HG02623 (cell line): ENCODE results near the gene GAD2.

Source experiments
- ATAC-seq: cut with Tn5 transposase; IDR thresholded peaks from one replicate; pipeline ENCODE4 v1.9.1; 2021; ENCODE audit warnings: moderate library complexity; ENCODE audit not compliant: unreplicated experiment

GAD2 gene

GRCh38 chr10:26221541-26221940, 5.0 kb downstream of the GAD2 start:
- ATAC-seq: no peak

DNA sequence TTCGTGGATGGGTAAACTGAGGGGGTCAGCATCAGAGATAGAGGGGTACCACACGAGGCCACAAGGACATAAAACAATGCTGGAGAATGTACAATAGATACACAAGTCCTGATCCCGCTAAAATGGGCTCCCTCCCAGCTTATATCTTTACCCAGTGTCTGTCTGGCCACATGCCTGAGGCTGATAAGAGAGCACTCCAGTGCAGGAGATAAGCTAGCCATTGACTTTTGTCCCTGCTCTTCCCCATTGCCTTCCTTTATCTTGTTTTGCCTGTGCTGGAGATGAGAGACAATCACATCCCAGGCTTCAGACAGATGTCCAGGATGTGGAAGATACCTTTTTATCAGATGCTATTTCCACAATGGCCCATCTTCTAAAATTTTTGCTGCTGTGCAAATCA, 6.0 kb downstream of the GAD2 start:
- ATAC-seq: no peak

- no peak for ATAC-seq
These were observed 8.7 kb downstream of the GAD2 start for GRCh38 chr10:26225322-26225721.

DNA sequence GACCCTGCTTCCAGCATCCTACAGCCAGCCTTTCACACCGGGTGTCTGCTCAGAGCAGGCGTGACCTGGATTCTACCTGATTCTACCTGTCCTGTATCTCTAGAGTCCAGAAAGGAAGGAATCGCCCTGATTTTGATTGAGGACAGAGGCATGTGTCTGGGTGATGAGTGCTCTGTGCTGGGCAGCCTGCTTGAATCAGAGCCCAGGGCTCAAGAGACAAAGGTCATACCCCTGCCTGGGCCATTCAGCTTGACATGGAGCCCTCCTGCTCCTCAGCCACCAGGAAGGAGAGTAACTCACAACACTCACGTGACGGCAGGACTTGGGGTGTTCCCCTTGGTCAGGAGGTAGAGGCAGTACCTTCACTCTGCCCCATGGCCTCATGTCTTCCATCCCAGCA, 11.2 kb downstream of the GAD2 start:
- ATAC-seq: no peak

DNA sequence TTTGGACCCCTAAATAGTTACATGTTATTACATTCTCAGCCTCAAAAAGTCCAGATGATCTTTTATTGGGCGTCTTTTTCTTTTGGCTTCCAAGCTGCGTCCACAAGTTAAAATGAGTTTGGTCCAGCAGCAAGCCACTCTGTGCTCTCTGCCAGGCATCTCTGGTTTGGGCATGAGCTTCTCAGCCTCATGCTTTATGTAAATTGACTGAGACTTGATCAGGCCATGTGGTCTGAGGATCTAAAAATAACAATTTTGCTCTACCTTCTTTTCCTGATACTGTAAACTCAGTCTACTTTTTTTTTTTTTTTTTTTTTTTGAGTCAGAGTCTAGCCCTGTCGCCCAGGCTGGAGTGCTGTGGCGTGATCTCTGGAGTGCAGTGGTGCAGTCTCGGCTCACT, 15.6 kb downstream of the GAD2 start:
- no peak for ATAC-seq

GRCh38 chr10:26235761-26236160, 19.2 kb downstream of the GAD2 start:
- ATAC-seq: no peak

GRCh38 chr10:26238378-26238777, 21.8 kb downstream of the GAD2 start:
- ATAC-seq: no peak

DNA sequence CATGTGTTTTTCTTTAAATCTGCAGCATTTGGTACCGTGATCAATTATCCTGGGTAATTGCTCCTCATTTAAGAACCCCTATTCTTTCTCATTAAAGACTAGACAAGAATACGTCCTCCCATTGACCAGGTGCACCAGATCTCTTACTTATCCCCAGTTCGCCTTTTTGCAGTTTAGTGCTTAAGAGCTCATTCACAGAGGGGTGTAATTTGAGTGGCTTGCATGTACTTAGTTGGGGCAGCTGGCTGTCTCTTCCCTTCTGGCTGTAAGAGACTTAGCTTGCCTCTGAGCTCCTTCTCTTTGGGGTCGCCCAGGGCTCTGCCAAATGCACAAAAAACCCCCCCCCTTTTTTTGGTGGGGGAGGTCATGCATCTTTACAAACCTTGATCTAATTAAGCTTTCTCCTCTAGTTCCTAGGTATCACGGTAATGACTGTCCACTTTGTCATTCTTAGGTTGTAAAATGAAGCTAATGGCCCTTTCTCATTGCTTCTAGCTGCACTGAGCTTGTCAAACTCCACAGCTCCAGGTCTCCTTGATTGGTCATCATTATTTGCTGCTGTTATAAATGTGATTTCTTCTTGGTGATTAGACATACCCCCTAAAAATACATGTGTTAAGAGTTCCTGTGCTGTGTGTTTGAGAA, 26.3 kb downstream of the GAD2 start:
- no peak for ATAC-seq

DNA sequence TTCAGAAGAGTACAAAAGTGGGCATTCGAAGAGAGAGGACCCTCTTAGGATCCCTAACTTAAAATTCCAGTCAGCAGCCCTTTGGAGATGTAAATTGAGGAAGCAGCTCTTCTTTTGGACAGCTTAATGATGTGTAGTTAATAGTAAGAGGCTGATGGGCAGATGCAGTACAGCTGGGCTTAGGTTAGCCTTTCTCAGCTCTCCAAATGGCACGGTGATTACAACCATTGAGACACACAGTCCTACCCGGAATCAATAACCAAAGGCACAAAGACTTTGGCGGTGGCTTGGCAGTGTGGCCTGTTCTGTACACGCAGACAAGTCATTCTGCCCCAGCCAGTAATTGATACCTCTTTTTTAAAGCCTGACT, 26.8 kb downstream of the GAD2 start:
- ATAC-seq: no peak

DNA sequence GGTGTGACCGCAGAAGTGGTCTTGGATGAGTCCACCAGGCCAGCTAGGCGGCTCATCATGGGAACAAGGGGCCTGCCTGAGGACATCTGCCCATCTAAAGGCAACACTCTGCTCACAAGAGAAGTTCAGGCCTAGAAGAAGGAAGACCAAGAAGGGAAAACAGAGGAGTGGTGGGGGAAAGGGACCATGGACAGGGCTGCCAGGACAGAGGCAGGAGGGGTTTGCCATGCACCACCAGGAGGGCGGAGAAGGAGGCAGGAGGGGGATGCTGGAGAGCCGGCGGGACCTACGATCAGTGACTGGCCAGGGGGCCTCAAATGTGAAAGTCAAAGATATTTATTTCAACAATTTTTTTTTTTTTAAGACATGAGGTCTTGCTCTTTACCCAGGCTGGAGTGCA, 33.1 kb downstream of the GAD2 start:
- ATAC-seq: no peak

- ATAC-seq: no peak
These were observed 35.4 kb downstream of the GAD2 start for GRCh38 chr10:26251925-26252324.

GRCh38 chr10:26254616-26255015, 38.0 kb downstream of the GAD2 start:
- no peak for ATAC-seq

GRCh38 chr10:26259341-26259740, 42.8 kb downstream of the GAD2 start:
- no peak for ATAC-seq

- no peak for ATAC-seq
These were observed 53.2 kb downstream of the GAD2 start for GRCh38 chr10:26269754-26270153.

DNA sequence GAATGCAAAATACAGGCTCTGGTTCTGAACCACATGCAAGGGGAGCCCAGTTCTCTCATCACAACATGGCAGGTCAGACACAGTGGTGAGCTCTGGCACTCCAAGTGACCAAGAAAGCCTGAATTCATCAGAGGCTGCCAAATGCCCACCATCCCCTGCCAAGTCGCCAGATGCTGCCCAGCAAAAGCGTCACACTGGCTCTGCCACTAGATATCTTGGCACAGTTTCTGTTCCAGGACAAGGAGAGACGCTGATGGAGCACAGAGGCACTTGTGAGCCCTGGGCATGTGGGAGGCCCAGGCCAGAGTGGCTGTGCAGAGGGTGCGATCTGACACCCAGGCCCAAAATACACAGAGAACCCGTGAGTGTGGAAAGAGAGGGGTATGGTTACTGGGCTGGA, 57.8 kb downstream of the GAD2 start:
- ATAC-seq: no peak

- ATAC-seq: no peak
These were observed 61.7 kb downstream of the GAD2 start for GRCh38 chr10:26278295-26278694.

DNA sequence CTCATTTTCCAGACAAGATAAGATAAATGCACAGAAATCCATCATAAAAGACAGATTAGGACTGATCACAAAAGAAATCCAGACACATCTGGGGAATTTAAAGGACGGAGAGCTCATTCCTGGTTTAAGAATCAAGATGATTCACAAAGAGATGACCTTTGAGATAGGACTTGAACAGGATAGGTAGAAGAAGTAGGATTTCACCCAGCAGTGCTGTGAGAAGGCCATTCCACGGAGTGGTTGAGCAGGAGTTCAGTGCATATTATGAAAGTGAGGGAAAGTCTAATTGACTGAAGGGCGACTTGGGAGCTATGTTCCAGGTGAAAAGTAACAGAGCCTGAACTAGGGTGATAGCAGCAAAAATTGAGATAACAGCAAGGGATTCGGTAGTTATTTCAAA, 73.7 kb downstream of the GAD2 start:
- no peak for ATAC-seq

DNA sequence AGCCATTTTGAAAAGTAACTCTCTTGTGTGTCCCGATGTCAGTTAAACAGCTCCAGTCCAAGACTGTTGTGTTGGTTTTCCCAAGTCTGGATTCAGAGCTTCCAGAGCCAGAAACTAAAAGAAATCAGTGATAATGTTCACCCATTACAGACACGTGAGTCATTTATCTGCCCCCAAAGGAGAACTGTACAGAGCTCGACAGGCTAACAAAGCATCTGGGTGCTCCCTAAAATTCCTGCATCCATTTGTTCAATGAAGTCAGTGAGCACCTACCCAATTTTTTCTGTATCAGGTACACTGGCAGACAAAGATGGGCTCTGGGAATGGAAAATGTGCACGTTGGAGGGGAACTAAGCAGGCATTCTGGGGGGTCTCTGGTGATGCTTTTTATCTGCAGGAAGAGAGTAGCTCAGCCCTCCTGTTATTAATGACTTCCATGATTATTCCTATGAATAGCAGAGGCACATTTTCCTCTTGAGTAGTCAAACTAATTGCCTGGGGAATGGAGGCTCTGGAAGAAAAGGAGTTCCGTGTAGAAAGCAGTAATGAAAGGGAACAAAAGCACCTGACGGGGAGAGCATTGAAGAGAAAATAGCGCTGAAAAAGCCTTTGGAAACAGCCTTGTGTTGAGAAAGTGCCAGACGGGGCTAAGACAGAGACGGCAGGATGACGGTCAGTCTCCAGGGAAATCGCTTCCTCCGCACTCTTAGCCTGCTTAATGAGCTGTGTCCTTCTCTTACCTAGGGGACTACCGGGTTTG, 75.3 kb downstream of the GAD2 start:
- ATAC-seq: no peak

DNA sequence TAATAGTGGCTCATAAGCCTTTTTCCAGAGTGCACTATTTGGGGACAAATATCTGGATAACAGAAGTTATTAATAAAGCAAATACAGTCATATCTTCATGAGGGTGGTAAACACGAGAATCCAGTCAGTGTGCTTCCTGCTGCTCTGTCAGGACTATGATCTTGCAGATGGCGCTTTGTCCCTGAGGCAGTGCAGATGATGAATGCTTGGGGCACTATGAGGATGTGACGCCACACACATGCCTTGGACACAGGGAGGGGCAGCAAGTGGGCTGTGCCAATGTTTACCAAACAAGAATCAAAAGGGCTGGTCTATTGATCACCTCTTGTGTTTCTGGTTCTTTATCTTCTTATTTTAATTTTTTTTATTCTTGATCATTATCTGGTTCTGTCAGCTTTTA, 79.8 kb downstream of the GAD2 start:
- ATAC-seq: no peak

DNA sequence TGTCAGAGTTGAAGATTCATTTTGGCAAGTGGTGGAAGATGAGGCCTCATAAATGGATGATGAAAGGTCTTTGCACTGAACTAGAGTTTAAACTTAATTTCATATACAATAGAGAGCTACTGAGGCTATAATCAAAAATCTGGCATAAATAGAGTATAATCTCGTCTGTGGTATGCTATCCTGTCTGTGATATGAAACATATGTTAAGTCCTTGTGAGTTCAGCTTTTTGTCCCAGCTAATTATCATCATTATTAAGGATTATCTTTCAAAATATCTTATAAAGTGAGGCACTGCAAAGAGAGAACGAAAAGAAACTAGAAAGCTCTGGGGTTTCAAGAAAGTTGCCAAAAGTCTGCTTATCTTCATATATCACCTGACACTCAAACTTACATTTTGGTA, 83.4 kb downstream of the GAD2 start:
- no peak for ATAC-seq

- ATAC-seq: no peak
These were observed 86.8 kb downstream of the GAD2 start for GRCh38 chr10:26303366-26303765.

GRCh38 chr10:26310361-26310760, 93.8 kb downstream of the GAD2 start:
- ATAC-seq: no peak

DNA sequence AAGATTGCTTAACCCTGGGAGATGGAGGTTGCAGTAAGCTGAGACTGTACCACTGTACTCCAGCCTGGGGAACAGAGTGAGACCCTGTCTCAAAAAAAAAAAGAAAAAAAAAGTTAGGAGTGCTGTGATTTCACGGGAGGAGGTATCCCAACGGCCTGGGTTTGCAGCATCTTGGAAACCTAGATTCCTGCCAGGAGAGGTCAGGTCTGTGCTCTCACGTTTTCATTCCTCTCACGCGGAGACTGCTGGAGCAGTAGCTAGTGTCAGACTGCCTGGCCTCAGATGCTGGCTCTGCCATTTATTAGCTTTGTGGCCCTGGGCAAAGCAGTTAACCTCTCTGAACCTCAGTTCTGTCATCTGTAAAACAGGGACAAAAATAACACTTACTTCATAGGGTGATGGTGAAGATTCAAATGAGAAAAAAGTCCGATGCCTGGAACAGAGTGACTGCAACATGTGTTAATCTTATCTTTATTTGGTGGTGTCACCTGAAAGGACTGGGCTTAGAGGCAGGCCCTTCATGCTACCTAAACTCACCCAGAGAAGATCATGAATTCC, 94.9 kb downstream of the GAD2 start:
- ATAC-seq: no peak
